Uterus (tissue), 4 donors: ENCODE data around the gene LMX1B. TPM values are rescaled to one million over a fixed set of nuclear protein-coding genes. Genes with fewer than 3 reads are reported as not detected.

ENCODE experiments used
- DNase-seq, 2 donors: peaks; one replicate each; pipeline ENCODE4 v3.0.0-alpha.2; 2019 to 2020
- H3K27ac ChIP-seq, 2 donors: fragments of 200-600 bp; sonication (generic); 1 replicate in 1 of 2; 2 replicates in 1 of 2; pipeline ENCODE4 v1.5.1; 2016 to 2018
- H3K27me3 ChIP-seq, 2 donors: fragments of 200-600 bp; sonication (generic); one replicate each; pipeline ENCODE4 v1.5.1; 2018 to 2019; ENCODE audit warnings: control low read depth in 1 of 2
- H3K36me3 ChIP-seq, 2 donors: fragments of 200-600 bp; sonication (generic); one replicate each; pipeline ENCODE4 v1.5.1; 2019; ENCODE audit warnings: control low read depth in 1 of 2
- H3K4me1 ChIP-seq, 2 donors: fragments of 200-600 bp; sonication (generic); one replicate each; pipeline ENCODE4 v1.5.1; 2018 to 2019; ENCODE audit warnings: control low read depth in 1 of 2
- H3K4me3 ChIP-seq, 2 donors: fragments of 200-600 bp; sonication (generic); 1 replicate in 1 of 2; 2 replicates in 1 of 2; pipeline ENCODE4 v1.5.1; 2018 to 2019; ENCODE audit warnings: mild to moderate bottlenecking in 1 of 2
- H3K9me3 ChIP-seq, 2 donors: fragments of 200-600 bp; sonication (generic); one replicate each; pipeline ENCODE4 v1.5.1; 2019; ENCODE audit warnings: control low read depth in 1 of 2
- POLR2A ChIP-seq, 2 donors: fragments of 450-650 bp; IDR thresholded peaks; one replicate each; pipeline ENCODE4 v1.6.1; 2016; ENCODE audit warnings: antibody characterized with exemption in 2 of 2, mild to moderate bottlenecking in 1 of 2, moderate library complexity in 1 of 2
- intact Hi-C: fragments of 100-400 bp; cut with DNase I; formaldehyde crosslinking; loops from one replicate; pipeline ENCODE4 v1.15.1; 2023; ENCODE audit warnings: low total_unique reads
- total RNA-seq, 4 donors: library from RNA; depleted of rRNA in 3 of 4; stranded (reverse); fragments of >200 nt in 3 of 4; gene quantifications; one replicate each; pipeline versions ENCODE4 v1.1.0 to v1.2.4, GENCODE V29; 2014 to 2023
- TF ChIP-seq, protein P1 (sequence below), 4 experiments: fragments of 200-600 bp in 2 of 4; fragments of 450-650 bp in 2 of 4; sonication (generic) in 2 of 4; IDR thresholded peaks; one replicate each; pipeline ENCODE4 v1.5.1; 2016 to 2019; ENCODE audit warnings: antibody characterized with exemption in 4 of 4, mild to moderate bottlenecking in 2 of 4, moderate library complexity in 1 of 4
- donor health status: DM: yes; HTN: yes; CAD: no.

The LMX1B gene
- total RNA-seq, 4 donors from 2014 or later: not detected

DNA sequence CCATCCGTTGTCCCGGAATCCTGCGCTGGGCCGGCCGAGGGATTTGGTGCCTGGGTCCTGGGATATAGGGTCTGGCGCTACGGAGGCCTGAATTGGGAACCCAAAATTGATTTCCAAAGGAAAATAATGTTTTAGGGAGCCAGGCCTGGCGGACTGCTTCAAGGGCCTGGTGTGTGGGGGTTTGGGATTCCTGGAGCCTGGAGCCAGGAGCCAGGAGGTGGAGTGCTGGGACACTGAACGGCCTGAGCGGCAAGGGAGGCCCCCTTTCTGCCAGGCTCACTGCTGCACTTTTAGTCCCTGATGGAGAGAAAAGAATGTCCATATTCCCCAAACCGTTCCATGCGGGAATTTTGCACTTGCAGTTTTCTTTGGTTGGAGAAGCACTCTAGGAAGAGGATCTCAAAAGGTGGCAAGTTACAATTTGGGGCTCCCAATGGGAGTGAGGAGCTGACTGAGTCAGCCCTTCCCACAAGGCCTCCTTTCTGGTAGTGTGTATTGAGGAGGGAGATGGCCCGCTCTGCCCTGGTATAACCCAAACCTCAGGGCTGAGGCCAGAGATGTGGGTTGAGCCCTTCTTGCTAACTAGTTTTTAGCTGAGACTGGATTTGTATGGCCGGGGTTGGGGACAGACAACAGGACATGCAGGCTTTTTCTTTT is 2.2 kb downstream of the LMX1B start:
- Histone ChIP-seq H3K9me3 (no peaks in the 10 kb centered on the region), H3K36me3 (no peaks in the 10 kb centered on the region), H3K4me1 (peaks cover 0 to 30% of the 10 kb centered on the region in 2 donors), H3K27ac (no peak overlapping the region), H3K27me3 (peaks cover 18 to 50% of the 10 kb centered on the region in 2 donors), H3K4me3 (no peak overlapping the region)
- intact Hi-C loops: no loop called here
- no peak for TF ChIP-seq POLR2A (IDR thresholded peaks at IDR 0.05)
- TF ChIP-seq, protein P1, sequence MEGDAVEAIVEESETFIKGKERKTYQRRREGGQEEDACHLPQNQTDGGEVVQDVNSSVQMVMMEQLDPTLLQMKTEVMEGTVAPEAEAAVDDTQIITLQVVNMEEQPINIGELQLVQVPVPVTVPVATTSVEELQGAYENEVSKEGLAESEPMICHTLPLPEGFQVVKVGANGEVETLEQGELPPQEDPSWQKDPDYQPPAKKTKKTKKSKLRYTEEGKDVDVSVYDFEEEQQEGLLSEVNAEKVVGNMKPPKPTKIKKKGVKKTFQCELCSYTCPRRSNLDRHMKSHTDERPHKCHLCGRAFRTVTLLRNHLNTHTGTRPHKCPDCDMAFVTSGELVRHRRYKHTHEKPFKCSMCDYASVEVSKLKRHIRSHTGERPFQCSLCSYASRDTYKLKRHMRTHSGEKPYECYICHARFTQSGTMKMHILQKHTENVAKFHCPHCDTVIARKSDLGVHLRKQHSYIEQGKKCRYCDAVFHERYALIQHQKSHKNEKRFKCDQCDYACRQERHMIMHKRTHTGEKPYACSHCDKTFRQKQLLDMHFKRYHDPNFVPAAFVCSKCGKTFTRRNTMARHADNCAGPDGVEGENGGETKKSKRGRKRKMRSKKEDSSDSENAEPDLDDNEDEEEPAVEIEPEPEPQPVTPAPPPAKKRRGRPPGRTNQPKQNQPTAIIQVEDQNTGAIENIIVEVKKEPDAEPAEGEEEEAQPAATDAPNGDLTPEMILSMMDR (IDR thresholded peaks at IDR 0.05): no peak
- DNase-seq: no peak

DNA sequence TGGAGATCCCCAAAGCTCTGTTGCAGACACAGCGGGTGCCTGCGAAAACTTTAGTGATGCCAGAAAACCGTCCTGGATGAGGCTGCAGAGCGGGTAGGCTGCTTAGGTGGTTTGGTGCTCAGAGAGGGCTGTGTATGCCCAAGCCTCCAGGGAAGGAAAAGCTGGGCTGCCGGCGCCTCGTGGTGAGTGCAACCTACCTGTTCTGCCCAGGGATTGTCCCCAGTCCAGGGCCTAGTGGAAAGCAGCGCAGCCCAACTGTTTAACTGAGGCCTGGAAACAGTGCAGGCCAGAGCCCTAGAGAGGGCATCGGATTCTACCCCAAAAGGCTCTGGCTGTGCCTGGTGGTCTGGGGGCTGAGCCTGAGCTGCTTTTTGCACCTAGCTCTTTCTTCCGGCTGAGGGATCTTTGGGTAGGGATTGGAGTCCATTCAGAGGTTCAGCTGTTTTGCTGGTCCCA is 2.8 kb downstream of the LMX1B start:
- Histone ChIP-seq H3K9me3 (no peaks in the 10 kb centered on the region), H3K36me3 (no peaks in the 10 kb centered on the region), H3K4me3 (no peak overlapping the region), H3K27me3 (peaks cover 14 to 44% of the 10 kb centered on the region in 2 donors), H3K27ac (no peak overlapping the region), H3K4me1 (peaks cover 0 to 24% of the 10 kb centered on the region in 2 donors)
- TF ChIP-seq, protein P1 (IDR thresholded peaks at IDR 0.05): no peak
- no peak for TF ChIP-seq POLR2A (IDR thresholded peaks at IDR 0.05)
- no peak for DNase-seq
- intact Hi-C loops: no loop called here

DNA sequence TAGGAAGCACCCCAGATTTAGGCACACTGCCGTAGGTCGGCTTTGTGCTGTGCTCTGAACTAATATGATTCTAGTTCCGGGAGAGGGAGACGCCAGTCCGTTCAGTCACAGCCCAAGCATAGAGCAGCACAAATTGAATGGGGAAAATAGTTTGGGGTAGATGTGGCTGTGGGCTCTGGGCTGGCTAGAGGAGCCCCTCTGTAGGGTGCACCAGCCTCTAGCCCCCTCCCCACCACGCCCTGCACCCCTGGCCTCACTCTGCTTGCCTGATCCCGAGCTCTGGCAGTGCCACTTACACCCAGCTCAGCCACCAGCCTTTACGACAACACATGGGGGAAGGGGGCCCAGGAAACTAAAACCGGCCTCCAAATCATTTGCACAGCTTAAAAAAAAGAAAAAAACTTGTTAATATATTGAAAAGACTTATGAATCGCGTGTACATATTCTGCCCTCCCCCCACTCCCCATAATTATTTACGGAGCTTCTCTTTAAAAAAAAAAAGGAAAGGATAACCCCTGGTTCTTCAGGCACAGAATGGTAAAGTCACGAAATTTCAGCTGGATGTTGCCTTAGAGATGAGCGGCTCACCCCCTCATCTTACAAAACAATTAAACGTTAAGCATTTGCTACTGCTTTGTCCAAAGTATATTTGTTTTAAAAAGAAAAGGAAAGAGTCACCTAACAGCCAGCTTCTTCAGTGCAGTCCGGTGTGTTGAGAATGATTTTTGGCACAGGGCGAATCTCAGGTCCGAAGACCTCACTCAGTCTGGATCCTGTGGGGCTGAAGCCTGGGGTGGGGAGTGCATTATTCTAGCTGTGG is 3.5 kb downstream of the LMX1B start:
- intact Hi-C loops: no loop called here
- no peak overlapping the region for H3K27ac ChIP-seq
- no peak for TF ChIP-seq POLR2A (IDR thresholded peaks at IDR 0.05)
- TF ChIP-seq, protein P1 (IDR thresholded peaks at IDR 0.05): no peak
- DNase-seq: no peak
- peaks cover 11 to 44% of the 10 kb centered on the region in 2 donors for H3K27me3 ChIP-seq
- H3K4me3 ChIP-seq: no peak overlapping the region
- H3K4me1 ChIP-seq: peaks cover 0 to 19% of the 10 kb centered on the region in 2 donors
- no peaks in the 10 kb centered on the region for H3K9me3 ChIP-seq
- no peaks in the 10 kb centered on the region for H3K36me3 ChIP-seq

DNA sequence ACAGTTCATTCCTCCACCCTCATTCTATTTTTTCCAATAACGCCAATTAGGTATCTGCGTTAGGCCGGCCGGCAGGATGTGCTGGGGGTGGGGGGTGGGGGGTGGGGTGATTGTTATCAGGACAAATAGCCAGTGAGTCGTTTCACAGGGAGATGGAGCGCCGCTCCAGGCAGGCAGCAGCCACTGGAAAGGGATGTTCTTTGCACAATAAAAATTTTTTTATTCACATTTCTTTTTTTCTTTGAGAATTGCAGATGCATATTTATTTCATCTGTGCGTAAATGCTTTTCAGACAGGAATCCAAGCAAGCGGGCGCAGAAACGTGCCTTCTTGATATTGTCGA is 4.1 kb downstream of the LMX1B start:
- Histone ChIP-seq H3K9me3 (no peaks in the 10 kb centered on the region), H3K27ac (no peak overlapping the region), H3K36me3 (no peaks in the 10 kb centered on the region), H3K27me3 (peaks cover 9 to 47% of the 10 kb centered on the region in 2 donors), H3K4me3 (no peak overlapping the region), H3K4me1 (peaks cover 0 to 15% of the 10 kb centered on the region in 2 donors)
- no peak for DNase-seq
- intact Hi-C loops: no loop called here
- no peak for TF ChIP-seq POLR2A (IDR thresholded peaks at IDR 0.05)
- TF ChIP-seq, protein P1 (IDR thresholded peaks at IDR 0.05): no peak

DNA sequence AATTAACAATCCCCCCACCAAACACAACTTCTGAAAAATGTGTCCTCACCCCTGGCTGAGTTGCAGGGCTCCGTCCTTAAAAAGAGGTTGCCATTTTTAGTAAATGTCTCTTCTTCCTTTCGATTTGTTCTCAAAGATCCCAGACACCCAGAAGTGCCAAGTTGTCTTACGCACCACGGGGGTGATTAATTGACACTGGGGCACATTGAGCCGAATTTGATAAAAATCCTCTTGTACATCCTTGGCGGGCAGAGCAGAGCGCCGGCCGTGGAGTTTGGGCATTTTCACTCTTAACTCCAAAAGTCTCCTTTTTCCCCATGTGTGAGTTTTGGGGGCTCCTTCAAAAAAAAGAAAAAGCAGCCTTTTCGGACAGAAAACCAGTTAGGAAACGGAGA is 4.5 kb downstream of the LMX1B start:
- peaks cover 8 to 47% of the 10 kb centered on the region in 2 donors for H3K27me3 ChIP-seq
- H3K27ac ChIP-seq: no peak overlapping the region
- H3K4me3 ChIP-seq: no peak overlapping the region
- TF ChIP-seq POLR2A (IDR thresholded peaks at IDR 0.05): no peak
- TF ChIP-seq, protein P1 (IDR thresholded peaks at IDR 0.05): no peak
- peaks cover 0 to 13% of the 10 kb centered on the region in 2 donors for H3K4me1 ChIP-seq
- DNase-seq: no peak
- no peaks in the 10 kb centered on the region for H3K9me3 ChIP-seq
- intact Hi-C loops: no loop called here
- no peaks in the 10 kb centered on the region for H3K36me3 ChIP-seq
